MM.1S (cell line): ENCODE data around the gene AP5Z1.

Source experiments
- DNase-seq: peaks from one replicate; pipeline ENCODE4 v3.0.0-alpha.2; 2015
- H2AFZ ChIP-seq: fragments of 300-600 bp; sonication (generic); 2 replicates; pipeline ENCODE4 v1.6.0; 2016; ENCODE audit warnings: antibody characterized with exemption, low read length
- H3F3A ChIP-seq: fragments of 300-600 bp; sonication (generic); 2 replicates; pipeline ENCODE4 v1.6.1; 2016; ENCODE audit warnings: mild to moderate bottlenecking, antibody characterized with exemption, low read length, moderate library complexity, mixed read lengths; ENCODE audit not compliant: insufficient read depth
- H3K27ac ChIP-seq: fragments of 300-600 bp; sonication (generic); 2 replicates; pipeline ENCODE4 v1.5.1; 2016; ENCODE audit warnings: mild to moderate bottlenecking, low read length
- H3K27me3 ChIP-seq: fragments of 300-600 bp; sonication (generic); replicated peaks from 2 replicates; pipeline ENCODE4 v1.6.0; 2016; ENCODE audit warnings: low read length; ENCODE audit not compliant: insufficient read depth
- H3K36me3 ChIP-seq: fragments of 300-600 bp; sonication (generic); replicated peaks from 2 replicates; pipeline ENCODE4 v1.6.1; 2016; ENCODE audit warnings: mild to moderate bottlenecking, low read length, mixed read lengths; ENCODE audit not compliant: insufficient read depth
- H3K4me1 ChIP-seq: fragments of 300-600 bp; sonication (generic); 2 replicates; pipeline ENCODE4 v1.6.1; 2016; ENCODE audit warnings: low read length, mixed read lengths
- H3K4me2 ChIP-seq: fragments of 300-600 bp; sonication (generic); 2 replicates; pipeline ENCODE4 v1.6.0; 2016; ENCODE audit warnings: low read depth, low read length
- H3K4me3 ChIP-seq: fragments of 300-600 bp; sonication (generic); 2 replicates; pipeline ENCODE4 v1.5.1; 2016; ENCODE audit warnings: low read length, mixed read lengths
- H3K79me2 ChIP-seq: fragments of 300-600 bp; sonication (generic); 2 replicates; pipeline ENCODE4 v1.6.1; 2016; ENCODE audit warnings: mixed run types, low read length, mixed read lengths
- H3K9ac ChIP-seq: fragments of 300-600 bp; sonication (generic); 2 replicates; pipeline ENCODE4 v1.6.1; 2016; ENCODE audit warnings: low read length, mixed read lengths
- H3K9me2 ChIP-seq: fragments of 300-600 bp; sonication (generic); replicated peaks from 2 replicates; pipeline ENCODE4 v1.6.1; 2016; ENCODE audit warnings: mild to moderate bottlenecking, low read length, mixed read lengths; ENCODE audit not compliant: insufficient read depth
- H3K9me3 ChIP-seq: fragments of 300-600 bp; sonication (generic); replicated peaks from 2 replicates; pipeline ENCODE4 v1.6.1; 2016; ENCODE audit warnings: mild to moderate bottlenecking, low read length, mixed read lengths; ENCODE audit not compliant: insufficient read depth
- H4K20me1 ChIP-seq: fragments of 300-600 bp; sonication (generic); 2 replicates; pipeline ENCODE4 v1.6.1; 2016; ENCODE audit warnings: mild to moderate bottlenecking, low read length, moderate library complexity, mixed read lengths; ENCODE audit not compliant: insufficient read depth
- CTCF ChIP-seq: fragments of 300-600 bp; sonication (generic); IDR thresholded peaks from 2 replicates; pipeline ENCODE4 v1.5.1; 2016; ENCODE audit warnings: antibody characterized with exemption, low read length, mixed read lengths
- EZH2 ChIP-seq: fragments of 300-600 bp; sonication (generic); optimal IDR thresholded peaks from 2 replicates; pipeline ENCODE3; 2017; ENCODE audit warnings: low read depth, mild to moderate bottlenecking, antibody characterized with exemption, low read length, mixed read lengths
- EZH2phosphoT487 ChIP-seq: fragments of 300-600 bp; sonication (generic); IDR thresholded peaks from 2 replicates; pipeline ENCODE4 v1.6.1; 2018; ENCODE audit warnings: antibody characterized with exemption, low read length

The AP5Z1 gene

GRCh38 chr7:4758111-4758510, 17.3 kb upstream of the AP5Z1 start:
- Histone ChIP-seq H3K27ac (no peak overlapping the region), H3K4me3 (no peak overlapping the region), H3K9me2 (no peaks in the 10 kb centered on the region), H3K9ac (no peak overlapping the region), H3F3A (no peaks in the 10 kb centered on the region), H3K36me3 (no peaks in the 10 kb centered on the region; the same call in 1 of the 2 replicates), H2AFZ (no peak overlapping the region), H3K4me2 (no peak overlapping the region), H4K20me1 (no peaks in the 10 kb centered on the region), H3K79me2 (peaks cover 11% of the 10 kb centered on the region; the same call in 1 of the 2 replicates), H3K27me3 (no peaks in the 10 kb centered on the region), H3K4me1 (0 out of 2 replicates have a peak, but pooled peaks cover 4% of the 10 kb centered on the region), H3K9me3 (no peaks in the 10 kb centered on the region)
- no peak for DNase-seq
- no peak for TF ChIP-seq CTCF
- no peak for TF ChIP-seq EZH2phosphoT487
- TF ChIP-seq EZH2 = no peak

- Histone ChIP-seq H4K20me1 (no peaks in the 10 kb centered on the region), H3K4me2 (no peak overlapping the region), H2AFZ (no peak overlapping the region), H3K4me1 (no peaks in the 10 kb centered on the region), H3K9me2 (no peaks in the 10 kb centered on the region), H3K79me2 (peaks cover 4% of the 10 kb centered on the region; the same call in 1 of the 2 replicates), H3K9me3 (no peaks in the 10 kb centered on the region), H3K27me3 (no peaks in the 10 kb centered on the region), H3K36me3 (no peaks in the 10 kb centered on the region; the same call in 1 of the 2 replicates), H3K4me3 (no peak overlapping the region), H3K9ac (no peak overlapping the region), H3K27ac (no peak overlapping the region), H3F3A (no peaks in the 10 kb centered on the region)
- no peak for TF ChIP-seq EZH2phosphoT487
- TF ChIP-seq EZH2 = no peak
- TF ChIP-seq CTCF = no peak
- no peak for DNase-seq
These were observed 16.6 kb upstream of the AP5Z1 start for GRCh38 chr7:4758791-4759190.

GRCh38 chr7:4759211-4759610, 16.2 kb upstream of the AP5Z1 start:
- Histone ChIP-seq H2AFZ (no peak overlapping the region), H3K9me2 (no peaks in the 10 kb centered on the region), H3K9ac (no peak overlapping the region), H3K79me2 (peaks cover under 1% of the 10 kb centered on the region; the same call in 1 of the 2 replicates), H3K27ac (no peak overlapping the region), H3K4me1 (no peaks in the 10 kb centered on the region), H3K4me3 (no peak overlapping the region), H3K4me2 (no peak overlapping the region), H3F3A (no peaks in the 10 kb centered on the region), H4K20me1 (no peaks in the 10 kb centered on the region), H3K27me3 (no peaks in the 10 kb centered on the region), H3K36me3 (no peaks in the 10 kb centered on the region; the same call in 1 of the 2 replicates), H3K9me3 (no peaks in the 10 kb centered on the region)
- no peak for TF ChIP-seq EZH2
- no peak for TF ChIP-seq CTCF
- no peak for TF ChIP-seq EZH2phosphoT487
- DNase-seq = no peak
